ENCODE results near the gene FKBP5.
"Not testable (repeated sequence)": the region's sequence is repeated elsewhere in the genome, so short reads cannot be mapped to it uniquely, and the experiment has no call there.

FKBP5 gene

DNA sequence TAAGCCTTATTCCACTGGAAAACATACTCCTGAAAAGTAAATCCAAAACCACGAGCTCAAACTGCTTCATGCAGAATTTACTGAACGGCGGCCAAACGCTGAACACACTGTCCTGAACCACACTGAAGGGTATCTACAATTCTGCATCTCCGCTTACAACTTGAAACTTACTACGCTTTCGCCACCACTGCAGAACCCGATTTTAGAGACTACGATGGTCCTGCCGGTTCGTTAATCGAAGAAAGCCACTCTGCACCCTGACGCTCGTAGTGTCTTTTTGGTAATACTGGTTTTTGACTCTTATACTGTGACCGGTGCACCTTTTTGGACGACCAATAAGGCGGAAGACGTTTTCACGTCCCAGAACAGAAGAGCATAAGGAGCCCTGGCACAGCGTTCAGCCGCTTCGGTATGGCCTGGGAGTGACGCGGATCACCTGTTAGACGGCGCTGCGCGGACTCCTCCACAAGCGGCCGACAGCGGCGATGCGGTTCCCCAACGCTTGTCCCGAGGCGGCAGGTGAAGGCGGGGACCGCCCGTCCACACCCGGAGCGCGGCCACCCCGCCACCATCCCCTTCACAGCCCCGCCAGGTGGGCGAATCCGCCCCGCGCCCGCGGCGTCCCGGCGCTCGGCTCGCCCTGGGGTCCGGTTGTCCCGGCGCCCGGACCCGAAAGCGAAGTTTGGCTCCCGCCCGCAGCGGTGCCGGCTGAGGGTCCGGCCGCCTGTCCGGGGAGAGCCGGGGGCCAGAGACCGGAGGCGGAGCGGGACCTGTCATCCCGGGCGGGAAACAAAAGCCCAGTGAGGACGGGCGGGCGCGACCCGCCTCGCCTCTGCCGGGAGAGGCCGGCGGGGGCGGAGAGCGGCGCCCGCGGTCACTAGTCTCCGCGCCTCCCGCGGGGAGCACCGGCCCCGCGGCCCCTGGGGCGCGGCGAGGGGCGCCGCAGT, 784 bp downstream of the FKBP5 start:
- DNase-seq: peak; percentile 18 to 28

DNA sequence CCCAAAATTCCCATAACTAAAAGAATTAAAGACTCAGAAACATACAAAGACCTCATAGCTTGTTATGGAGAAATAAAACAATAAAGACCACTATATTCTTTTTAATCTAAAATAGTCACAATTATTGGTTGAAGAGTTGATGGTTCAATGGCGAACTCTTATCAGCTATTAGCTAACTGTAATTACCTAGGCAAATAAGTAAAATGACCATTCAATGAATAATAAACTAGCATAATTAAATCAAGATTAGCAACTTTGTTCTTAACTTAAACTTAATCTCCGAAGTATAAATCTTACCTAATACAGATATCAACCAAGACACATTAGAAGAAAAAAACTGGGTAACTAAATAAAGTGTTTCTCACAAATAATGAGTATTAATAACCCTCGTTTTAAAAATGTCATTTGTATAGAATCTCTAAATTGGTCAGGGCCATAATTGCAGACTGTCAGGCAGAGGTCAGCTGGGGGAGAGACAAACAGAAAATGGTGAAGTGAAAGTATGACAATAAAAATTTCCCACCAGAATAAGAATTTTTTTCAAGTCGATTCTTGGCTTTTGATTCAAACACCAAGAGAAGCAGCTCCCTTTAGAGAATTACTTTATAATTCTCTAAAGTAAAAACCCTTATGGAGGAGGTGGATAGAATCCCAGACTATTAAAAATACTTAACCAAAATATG, 1.7 kb downstream of the FKBP5 start:
- no peak for DNase-seq

DNA sequence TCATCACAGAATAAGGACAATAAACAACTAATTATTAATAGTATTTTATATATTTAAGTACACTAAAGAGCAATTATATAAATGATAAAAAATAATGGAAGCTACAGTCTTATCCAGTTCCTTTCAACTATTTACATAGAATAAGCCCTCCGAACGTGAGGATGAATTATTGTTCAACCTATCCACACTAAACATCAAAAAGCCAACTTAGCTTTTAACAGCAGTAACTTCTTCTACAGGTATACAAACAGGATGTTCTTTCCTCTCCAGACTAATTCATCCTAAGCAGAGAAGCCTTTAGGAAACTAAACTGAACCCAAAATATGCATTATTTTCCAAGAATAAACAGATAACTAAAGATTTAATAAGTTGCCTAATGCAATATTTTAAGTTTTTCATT, 2.3 kb downstream of the FKBP5 start:
- no peak for DNase-seq

DNA sequence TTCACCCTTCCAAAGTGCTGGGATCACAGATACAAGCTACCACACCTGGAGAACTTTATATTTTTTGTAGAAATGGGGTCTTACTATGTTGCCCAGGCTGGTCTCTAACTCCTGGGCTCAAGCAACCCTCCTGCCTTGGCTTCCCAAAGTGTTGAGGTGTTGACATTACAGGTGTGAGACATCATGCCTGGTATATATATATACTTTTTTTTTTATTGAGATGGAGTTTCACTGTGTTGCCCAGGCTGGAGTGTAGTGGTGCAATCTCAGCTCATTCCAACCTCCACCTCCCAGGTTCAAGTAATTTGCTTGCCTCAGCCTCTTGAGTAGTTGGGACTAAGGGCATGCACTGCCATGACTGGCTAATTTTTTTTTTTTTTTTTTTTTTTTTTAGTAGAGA, 5.4 kb downstream of the FKBP5 start:
- no peak for DNase-seq

DNA sequence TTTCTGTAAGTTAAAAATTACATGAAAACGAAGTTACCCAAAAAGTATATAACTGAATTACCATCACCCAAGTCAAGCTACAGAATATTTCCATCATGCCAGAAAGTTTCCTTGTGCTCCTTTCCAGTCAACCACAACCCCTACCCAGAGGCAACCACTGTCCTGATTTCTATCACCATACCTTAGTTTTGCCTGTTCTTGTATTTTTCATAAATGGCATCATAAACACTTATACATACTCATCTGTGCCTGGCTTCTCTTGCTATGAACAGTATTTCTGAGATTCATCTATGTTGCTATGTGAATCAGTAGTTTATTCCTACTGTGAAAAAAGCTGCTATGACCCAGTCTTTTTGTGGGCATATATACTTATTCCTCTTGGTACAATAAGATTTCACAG, 7.4 kb downstream of the FKBP5 start:
- no peak for DNase-seq

DNA sequence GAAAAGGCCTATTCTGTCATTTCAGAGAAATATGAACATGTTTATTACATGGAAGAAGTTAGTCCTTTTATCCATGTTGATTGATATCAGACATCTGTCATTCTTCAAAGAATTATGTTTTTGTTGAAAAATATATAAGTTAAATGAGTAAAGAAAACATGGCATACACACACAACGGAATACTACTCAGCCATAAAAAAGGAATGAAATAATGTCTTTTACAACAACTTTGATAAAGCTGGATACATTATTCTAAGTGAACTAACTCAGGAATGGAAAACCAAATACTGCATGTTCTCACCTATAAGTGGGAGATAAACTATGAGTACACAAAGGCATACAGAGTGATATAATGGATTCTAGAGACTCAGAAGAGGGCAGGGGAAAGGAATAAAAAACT, 9.3 kb downstream of the FKBP5 start:
- DNase-seq: no peak

DNA sequence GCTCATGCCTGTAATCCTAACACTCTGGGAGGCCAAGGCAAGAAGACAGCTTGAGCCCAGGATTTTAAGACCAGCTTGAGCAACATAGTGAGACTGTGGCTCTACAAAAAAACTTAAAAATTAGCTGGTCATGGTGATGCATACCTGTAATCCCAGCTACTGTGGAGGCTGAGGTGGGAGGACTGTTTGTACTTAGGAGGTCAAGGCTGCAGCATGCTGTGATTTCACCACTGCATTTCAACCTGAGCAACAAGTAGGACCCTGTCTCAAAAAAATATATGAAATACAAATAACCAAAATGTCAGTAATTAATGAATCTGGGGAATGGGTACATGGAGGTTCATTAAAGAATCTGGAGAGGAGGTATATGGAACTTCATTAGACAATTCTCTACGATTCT, 9.9 kb downstream of the FKBP5 start:
- no peak for DNase-seq

DNA sequence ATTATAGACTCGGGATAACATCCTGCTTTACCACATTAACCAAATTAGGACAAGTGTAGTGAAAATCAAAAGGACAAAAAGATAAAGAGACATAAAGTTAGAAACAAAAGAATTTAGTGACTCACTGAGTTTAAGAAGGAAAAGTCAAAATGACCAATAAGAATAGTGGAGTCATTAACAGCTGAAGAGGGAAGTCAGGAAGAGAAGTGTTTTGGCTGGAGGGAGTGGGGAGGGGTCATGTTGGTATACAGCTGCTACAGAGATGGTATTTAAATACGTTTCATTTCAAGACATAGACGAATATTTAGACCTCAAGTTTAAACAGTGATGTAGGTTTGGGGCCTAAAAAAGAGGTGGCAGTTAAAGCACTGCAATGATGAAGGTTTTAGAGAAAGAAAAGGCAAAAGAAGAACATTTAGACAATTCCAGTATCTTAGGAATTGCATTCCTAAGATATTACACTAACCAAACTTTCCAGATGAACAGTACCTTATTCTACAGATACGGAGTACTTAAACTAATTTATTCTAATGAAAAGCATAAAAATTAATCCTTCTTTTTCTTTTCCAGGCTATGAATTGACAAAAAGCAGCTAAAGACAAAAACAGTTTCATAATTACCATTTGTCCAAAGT, 10.6 kb downstream of the FKBP5 start:
- DNase-seq: no peak

DNA sequence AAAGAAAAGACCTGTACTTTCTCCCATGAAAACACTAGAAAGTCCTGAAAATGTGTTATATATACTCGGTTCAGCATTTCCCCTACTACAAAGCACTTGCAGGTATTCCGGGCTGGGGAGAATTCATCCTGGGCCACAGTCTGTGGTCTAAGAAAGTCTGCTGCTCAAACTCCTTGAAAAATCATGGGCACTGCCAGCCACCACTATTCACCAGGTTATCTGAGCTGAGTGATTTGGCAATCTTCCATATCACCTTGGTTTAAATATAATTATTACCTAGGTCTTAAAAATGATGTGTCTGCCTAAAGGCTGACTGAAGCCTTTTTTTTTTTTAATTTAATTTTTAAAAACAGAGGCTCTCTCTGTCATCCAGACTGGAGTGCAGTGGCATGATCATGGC, 11.3 kb downstream of the FKBP5 start:
- no peak for DNase-seq

DNA sequence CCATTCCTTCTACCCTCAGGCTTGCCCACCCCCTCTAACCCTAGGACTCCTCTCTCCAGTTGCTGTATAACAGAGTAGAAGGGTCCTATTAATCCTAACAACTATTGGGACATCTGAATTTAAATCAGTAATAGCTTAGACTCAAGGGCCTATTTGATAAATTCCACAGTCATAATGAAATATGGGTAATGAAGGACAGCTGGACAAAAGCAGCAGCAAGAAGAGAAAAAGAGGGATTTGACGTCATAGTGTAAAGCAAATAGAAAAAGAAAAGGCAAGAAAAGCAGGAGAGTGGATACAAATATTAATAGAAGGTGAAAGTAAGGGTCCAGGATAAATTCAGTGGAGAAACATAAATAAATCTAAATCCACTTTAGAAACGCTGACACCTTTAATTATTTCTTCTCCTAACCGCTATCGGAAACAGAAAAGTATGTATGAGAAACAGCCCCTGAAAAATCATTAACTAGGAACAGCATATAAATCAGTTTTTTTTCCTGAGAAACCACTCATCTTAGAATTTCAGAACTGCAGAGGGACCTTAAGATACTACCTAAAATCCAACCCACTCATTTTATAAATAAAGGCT, 12.8 kb downstream of the FKBP5 start:
- no peak for DNase-seq

DNA sequence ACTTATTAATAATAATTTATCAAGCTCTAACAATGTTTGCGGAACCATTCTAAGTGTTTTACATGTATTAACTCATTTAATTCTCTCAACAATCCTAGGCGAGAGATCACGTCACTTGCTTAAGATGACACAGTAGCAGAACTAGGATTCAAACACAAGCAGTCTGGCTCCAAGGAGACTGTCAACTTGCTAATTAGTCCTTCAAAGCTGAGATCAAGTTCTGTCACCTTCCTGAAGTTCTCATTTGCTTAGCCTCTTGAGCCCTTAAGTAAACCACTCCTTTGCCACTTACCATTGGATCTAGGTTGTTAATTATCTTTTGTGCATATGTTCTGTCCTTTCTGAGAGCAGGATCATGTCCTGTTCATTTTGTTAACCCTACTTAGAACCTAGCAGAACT, 14.1 kb downstream of the FKBP5 start:
- DNase-seq: no peak

DNA sequence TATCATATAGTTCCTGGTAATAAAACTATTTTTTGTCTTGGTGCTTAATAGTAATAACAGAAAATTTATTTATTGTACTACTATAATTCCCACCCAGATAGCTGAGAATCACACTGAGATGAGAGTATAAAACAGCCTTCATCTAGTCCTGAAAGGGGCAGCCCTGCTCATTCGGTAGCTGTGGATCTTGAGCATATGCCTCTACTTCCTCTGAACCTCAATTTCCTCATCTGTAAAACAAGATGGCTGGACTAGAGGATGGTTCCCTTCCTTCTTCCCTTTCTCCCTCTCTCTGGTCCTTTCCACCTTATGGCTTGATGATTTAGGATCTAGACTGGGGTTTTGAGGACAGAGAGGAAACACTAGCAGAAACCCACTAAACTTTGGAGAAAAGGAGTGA, 15.0 kb downstream of the FKBP5 start:
- no peak for DNase-seq

DNA sequence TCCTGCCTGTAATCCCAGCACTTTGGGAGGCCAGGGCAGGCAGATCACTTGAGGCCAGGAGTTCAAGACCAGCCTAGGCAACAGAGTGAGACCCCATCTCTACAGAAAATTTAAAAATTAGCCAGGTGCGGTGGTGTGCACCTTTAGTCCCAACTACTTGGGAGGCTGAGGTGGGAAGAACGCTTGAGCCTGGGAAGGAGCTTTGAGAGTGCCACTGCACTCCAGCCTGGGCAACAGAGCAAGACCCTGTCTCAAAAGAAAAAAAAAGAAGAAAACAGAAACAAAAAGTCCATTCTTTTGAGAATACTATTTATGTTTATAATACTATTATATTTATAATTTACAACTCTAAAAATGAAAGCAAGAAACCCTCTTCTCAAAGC, 15.4 kb downstream of the FKBP5 start:
- DNase-seq: not testable (repeated sequence)

DNA sequence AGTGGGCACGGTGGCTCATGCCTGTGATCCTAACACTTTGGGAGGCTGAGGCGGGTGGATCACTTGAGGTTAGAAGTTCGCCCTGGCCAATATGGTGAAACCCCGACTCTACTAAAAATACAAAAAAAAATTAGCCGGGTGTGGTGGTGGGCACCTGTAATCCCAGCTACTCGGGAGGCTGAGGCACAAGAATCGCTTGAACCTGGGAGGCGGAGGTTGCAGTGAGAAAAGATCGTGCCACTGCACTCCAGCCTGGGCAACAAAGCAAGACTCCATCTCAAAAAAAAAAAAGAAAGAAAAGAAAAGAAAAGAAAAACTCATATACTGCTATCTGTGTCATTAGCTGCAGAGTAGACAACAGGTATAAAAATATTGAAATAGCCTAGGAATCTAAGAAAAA, 18.3 kb downstream of the FKBP5 start:
- DNase-seq: not testable (repeated sequence)

DNA sequence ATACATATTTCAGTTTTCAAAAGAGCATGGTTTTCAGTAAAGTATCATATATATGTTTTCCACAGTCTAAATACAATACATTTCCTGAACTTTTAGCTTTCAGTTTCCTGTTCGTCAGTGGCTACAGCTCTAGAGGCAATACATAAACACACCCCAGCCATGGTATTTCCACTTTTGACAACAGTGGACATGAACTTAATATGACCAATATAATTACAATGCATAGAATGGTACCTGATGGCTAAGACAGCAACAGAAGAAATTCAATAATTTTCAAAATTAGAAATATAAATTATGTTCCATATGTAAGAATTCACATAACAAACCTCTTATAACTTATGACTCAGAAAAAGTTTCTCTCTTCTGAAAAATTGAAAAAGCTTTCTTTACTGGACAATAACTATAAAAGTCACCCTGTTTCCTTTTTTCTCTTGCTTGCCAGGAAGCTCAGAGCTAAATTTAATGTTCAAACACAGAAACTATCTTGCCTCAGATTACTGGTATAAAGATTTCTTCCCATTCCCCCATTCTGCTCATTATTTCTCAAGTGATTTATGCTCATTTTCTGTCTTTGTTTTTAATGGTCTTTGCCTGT, 19.2 kb downstream of the FKBP5 start:
- no peak for DNase-seq

DNA sequence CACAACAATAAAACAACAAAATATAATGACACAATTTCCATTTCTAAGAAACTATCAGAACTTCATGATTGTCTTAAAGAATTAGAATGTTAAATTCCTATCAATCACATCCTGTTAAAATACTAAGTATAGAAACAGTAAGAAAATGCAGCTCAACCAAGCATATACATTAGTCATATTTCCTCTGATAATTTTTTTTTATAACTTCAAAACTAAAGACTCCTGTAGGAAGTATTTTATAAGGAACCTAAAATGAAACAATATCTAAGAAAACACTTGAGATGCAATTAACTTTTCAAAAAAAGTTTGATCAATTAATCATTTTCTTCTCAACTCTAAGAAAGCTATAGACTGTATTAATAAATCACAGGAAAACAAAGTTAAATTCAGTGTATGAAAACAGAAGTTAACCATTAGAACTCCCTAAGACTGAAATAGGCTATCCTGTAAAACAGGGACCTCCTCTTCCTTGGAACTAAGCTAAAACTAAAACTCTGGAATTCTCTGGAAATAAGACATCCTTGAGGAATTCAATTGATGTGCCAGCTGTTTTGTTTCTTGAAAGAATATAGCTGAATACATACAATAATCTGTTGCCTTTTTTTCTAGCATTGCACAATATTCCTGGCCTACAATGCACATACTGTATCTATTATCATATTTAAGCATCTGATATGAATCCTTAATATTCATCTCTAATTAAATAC, 19.8 kb downstream of the FKBP5 start:
- DNase-seq: no peak

DNA sequence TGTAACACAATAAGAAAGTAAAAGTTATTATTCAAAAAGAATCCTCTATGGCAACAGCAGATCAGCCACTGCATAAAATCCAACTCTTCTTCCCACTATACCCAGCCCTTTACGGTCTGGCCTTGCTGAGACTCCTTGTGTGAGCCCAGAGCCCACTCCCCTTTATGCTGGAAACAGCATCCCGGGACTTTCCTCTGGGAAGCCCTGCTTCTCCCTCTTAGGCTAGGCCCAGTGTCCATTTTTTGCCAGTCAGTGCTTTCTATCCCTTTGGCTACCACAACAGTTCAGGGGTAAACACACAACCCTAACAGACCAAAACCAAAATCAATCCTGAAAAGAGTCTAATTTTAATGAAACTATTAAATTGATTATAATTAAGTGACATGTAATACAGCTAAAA, 20.6 kb downstream of the FKBP5 start:
- DNase-seq: no peak

DNA sequence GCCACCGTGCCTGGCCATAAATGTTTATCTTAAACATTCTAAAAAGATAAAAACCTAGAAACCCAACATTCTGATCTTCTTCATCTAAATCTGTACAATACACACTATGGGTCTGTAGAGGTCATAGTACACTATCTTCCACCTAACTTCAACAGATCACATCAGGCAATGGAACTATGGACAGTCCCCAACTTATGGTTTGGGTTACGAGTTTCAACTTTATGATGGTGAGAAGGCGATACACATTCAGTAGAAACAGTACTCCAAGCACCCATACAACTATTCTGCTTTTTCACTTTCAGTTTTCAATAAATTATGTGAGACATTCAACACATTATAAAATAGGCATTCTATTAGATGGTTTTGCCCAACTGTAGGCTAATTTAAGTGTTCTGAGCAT, 23.1 kb downstream of the FKBP5 start:
- DNase-seq: no peak

DNA sequence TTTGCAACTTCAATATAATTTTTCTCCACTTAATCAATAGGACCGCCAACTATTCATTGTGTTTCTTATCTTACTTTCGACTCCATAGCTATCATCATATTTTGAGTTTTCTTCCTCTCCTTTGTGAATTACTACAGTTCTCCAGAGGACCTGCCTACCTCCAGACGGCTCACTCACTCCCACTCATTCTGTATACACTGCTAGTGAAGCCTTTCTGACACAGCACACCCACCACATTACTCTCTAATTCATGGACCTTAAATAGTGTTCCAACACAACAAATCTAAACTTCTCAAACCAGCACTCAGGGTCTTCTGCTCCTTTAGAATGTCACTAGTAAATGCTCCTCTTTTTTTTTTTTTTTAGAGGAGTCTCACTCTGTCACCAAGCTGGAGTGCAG, 23.8 kb downstream of the FKBP5 start:
- no peak for DNase-seq

DNA sequence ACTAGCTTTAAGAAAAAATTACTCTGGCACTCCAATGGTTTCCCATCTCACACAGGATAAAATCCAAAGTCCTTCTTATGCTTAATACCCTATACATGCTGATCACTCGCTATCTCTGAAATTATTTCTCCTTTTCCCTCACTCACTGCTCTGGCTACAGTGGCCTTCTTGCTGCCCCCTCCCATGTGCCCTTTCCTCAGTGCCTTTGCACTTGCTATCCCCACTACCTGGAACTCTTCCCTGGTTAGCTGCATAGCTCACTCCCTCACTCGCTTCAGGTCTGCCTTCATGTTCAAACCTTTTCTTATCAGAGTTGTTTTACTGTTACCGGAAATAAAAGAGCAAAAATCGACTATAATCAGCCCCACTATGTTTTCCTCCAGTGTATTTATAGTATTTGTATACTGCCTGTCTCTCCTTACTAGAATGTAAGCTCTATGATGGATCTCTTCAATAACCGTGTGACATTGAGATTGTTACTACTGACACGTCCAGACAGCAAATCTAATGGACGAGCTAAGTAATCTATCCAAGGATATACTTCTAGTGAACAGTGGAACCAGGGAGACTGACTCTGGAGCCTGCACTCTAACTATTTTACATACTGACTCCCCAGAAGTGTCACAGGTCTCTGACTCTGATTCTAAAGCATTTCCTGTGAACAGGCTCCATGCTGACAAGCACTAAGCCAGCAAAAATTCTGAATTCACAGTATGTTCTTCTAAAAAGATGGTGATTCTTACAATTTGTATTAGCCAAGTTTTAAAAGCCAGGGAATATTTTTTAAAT, 25.1 kb downstream of the FKBP5 start:
- no peak for DNase-seq

DNA sequence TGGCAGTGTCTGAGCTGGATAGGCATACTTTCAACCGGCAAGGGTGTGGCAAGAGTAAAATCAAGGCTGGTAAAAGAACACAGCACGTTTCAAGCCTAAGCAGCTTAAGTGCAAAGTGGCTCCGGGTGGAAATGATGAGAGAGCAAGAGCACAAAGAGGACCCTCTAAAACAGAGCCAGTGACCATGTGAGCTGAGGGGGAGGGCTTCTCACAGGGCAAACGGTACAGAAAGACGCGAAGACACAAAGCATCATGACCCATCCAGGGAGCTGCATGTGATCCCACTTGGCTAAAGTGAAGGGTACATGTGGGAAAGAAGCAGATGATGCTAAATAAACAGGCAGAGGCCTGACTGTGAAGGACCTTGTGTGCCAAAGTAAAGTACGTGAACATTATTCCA, 25.7 kb downstream of the FKBP5 start:
- no peak for DNase-seq

DNA sequence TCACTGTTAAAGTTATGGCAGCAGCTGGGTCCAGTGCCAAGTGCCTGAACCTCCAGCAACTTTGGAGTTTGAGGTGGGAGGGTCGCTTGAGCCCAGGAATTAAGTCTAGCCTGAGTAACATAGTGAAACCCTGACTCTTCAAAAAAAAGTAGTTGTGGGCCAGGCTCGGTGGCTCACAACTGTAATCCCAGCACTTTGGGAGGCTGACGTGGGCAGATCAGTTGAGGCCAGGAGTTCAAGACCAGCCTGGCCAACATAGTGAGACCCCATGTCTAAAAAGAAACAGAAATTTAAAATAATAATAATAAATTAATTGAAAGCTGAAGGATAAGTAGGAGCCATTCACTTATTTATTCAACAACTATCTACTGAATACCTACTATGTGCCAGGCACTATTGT, 33.8 kb downstream of the FKBP5 start:
- no peak for DNase-seq

All from NCI-H1930 (cell line).